Left renal pelvis (tissue), 4 donors: ENCODE data around the gene GANAB. TPM values are rescaled to one million over a fixed set of nuclear protein-coding genes. Genes with fewer than 3 reads are reported as not detected.
"Not testable (repeated sequence)": the region's sequence is repeated elsewhere in the genome, so short reads cannot be mapped to it uniquely, and the experiment has no call there.

Experiments
- DNase-seq, 4 donors: peaks; one replicate each; pipeline ENCODE4 v3.0.0-alpha.2; 2013; ENCODE audit warnings: low read depth in 4 of 4, low spot score in 3 of 4
- polyA plus RNA-seq, 4 donors: library from polyadenylated mRNA; unstranded; fragments of 120-200 nt; gene quantifications; one replicate each; pipeline ENCODE4 v1.2.1, GENCODE V29; 2013; ENCODE audit not compliant: insufficient read length in 4 of 4

GANAB gene
- polyA plus RNA-seq: 100 to 1,000 TPM; 363 to 404 (median 379) TPM

DNA sequence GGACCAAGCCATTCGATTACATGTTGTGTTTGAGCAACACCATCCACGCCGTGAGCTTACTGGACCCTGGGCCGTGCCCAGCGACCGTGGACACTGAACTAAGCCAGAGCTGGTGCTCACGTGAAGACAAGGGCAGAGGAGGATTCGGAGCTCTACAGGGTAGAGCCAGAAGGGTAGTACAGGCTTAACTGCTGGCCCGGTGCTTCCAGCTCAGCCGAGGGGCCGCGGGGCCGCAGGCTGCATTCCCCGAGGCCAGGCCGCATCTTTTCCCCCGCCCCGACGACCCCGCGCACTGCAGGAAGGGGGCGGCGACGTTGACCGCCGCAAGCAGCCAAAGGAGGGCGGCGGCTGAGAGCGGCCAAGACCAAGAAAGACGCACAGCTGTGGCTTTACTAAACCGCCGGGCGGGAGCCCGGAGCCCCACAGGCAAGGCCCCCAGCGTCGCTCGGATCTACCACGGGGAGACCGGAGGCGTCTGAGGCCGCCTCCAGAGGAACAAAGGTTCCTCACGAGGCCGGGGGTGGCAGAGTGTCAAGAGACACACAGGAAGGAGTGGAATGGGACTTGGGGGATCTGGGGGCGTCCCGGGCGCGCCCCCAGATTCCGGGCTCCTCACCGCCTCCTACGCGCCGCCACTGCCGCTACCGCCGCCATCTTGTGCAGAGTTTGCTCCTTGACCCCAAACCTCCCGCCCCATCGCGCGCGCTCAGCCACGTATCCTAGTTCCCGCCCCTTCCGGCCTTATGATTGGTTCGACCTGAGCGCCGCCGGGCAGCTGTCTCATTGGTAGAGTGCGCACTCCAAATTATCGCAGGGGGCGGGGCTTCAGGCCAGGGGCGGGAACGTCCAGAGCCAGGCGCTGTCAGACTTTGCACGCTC lies at the start of gene GANAB:
Gene GANAB, minus strand, starts transcription at position 668 of the 879 bp plus-strand sequence. Its CDS starts 14 bp downstream, at position 654.
- peak; percentile 89 to 97 (median 96) for DNase-seq

DNA sequence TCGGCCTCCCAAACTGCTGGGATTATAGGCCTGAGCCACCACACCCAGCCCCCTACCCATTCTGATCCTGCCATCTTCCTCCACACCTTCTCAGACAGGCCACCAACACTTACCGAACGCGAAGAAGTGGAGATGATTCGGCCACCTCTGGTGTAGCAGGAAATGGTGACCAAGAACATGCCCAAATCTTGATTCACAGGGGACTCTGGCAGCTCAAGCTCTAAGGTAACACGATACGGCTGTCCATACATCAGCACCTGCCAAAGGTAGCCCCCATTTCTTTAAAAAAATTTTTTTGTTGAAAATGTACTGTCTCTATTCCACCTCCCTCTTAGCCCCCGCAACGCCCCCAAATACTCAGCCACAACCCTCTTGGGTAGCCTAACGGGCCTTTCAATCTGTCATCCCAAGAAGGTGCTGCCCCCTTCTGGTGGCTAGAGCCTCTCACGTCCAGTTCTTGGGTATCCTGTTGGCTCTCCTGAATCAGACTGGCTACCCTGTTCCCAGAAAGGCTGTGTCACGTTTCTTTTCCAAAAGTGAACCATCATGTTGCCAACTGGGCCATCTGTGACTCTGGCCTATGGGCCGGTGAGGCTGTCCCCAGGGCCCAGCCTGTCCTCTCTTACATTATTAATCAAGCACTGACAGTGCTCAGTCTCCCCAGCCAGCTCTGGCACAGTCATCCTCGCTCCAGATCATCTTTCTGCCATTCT lies 48.2 kb upstream of the GANAB start:
- no peak for DNase-seq

DNA sequence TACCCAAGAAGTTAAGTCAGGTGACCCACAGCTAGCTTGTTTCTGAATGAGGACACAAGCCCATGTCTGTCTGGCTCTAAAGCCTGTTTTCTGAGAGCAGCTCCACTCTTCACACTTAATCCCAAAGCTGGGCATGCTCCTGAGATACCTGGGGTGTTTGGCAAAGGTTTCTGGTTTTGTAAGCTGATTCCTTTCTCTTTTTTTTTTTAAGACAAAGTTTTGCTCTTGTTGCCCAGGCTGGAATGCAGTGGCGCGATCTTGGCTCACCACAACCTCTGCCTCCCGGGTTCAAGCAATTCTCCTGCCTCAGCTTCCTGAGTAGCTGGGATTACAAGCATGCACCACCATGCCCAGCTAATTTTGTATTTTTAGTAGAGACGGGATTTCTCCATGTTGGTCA lies 47.2 kb upstream of the GANAB start:
- DNase-seq: not testable (repeated sequence)

DNA sequence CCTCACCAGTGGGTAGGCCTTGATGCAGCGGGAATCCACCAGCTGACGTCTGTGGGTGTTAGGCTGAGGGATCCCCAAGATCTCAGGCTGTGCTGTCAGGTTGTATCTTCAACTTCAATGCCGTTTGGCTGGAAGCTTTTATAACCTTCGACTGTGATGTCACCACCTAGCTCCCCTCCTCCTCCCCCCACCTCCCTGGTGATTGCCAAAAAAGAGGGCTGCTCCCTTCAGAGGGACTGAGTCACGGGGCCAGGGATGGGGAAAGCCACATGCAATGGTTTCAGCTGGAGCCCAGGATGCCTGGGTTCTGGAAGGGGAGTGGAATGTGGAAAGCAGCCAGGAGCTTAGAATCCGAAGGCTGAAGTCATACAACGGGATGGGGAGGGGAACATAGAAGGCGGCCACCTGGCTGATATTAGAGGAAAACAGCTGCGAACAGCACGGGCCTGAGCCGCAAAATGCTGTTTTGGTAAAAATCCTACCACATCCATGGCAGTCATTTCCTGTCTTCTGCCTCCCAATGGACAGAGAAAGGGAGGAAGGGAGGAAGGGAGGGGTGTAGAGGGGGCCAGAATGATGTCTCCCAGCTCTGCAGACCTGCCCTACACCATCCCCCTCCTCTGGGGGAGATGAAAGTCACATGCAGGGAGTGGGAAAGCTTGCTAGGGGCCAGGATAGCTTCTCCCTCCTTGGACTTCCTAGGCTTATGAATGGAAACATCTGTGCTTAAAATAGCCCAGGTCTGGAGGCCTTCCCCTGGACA lies 43.2 kb upstream of the GANAB start, which contains the start of gene LRRN4CL:
Gene LRRN4CL, minus strand, starts transcription at position 110 of the 763 bp plus-strand sequence. CDS start 1,022 bp downstream, outside the sequence.
- DNase-seq: no peak

DNA sequence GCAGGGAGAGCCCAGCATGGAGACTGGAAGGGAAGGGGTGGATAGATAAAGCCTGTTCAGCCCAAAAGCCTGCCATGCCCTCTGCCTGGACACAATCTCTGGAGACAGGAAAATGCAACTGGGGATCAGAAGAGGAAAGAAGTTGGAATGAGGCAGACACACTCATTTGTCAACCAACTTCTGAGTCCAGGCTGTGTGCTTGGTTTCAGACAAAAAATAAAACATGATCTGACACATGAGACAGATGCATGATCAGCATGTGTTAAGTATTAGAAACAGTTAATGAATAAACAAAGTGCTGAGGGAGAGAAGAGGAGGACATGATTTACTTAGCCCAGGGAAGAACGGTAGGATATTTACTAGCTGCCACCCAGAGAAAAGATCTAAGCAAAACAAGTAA lies 42.1 kb upstream of the GANAB start:
- DNase-seq: no peak

DNA sequence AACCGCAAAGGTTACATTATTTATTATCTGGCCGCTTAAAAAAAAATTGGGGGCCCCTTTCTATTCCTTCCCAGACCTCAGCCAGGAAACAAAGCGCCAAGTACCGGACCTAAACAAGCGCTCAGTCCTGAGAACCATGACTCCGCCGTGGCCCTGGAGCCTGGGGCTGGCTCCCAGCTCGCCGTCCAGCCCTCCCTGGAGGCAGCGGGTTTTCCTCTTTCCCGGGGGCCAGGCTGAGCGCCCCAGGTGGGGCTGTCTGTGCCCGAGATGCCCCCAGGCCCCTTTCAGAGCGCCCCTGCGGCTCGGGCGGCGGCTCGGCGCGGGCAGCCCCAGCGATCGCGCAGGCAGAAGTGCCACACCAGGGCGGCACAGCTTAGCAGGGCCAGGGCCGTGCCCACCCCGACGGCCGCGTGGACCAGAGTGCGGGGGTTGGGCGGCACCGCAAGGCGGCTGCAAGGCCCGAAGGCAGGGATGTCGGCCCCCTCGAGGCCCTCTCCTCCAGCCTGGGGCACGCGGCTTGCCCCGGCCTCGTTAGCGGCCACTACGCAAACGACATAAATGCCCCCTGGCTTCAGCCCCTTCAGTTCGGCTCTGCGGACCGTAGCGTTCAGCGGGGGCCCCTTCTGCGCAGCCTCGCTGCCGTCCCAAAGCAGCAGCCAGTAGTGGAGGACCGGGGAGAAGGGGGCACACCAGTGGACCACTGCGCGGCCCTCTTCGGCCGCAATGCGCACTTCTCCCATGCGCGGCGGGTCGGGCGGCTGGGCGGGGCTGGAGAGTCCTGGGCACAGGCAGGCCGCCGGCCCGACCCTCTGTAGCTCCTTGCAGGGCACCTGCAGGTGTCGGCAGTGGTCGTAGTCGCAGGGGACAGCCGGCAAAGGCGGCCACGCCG lies 41.3 kb upstream of the GANAB start:
- no peak for DNase-seq

DNA sequence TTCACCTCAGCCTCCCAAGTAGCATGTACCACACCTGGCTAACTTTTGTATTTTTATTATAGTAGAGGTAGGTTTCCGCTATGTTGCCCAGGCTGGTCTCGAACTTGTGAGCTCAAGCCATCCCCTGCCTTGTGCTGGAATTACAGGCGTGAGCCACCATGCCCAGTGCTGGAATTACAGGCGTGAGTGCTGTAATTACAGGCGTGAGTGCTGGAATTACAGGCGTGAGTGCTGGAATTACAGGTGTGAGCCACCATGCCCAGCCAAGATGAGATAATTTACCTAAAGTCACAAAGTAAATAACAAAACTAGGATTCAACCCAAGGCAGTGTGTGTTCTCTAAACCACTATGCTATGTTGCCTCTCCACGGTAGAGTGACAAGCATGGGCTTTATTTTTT lies 36.1 kb upstream of the GANAB start:
- DNase-seq: no peak

DNA sequence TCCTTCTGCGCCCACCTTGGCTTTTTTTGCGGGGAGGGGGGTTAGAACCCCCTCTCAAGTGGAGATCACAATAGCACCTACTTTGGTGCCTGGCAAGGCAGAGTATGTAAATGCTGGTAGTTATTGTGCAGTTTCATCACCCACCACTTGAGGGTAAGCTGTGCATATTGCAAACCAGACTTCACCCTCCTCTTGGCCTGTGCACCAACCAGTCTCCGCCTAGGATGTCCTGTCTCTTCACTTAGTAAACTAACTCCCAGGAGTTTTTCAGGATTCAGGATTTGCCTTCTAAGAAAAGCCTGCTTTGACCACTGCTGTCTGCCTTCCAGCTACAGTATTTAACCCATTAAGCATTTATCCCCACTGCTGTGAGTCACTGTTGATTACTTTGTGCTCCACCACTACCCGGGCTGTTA lies 34.4 kb upstream of the GANAB start:
- DNase-seq: no peak

DNA sequence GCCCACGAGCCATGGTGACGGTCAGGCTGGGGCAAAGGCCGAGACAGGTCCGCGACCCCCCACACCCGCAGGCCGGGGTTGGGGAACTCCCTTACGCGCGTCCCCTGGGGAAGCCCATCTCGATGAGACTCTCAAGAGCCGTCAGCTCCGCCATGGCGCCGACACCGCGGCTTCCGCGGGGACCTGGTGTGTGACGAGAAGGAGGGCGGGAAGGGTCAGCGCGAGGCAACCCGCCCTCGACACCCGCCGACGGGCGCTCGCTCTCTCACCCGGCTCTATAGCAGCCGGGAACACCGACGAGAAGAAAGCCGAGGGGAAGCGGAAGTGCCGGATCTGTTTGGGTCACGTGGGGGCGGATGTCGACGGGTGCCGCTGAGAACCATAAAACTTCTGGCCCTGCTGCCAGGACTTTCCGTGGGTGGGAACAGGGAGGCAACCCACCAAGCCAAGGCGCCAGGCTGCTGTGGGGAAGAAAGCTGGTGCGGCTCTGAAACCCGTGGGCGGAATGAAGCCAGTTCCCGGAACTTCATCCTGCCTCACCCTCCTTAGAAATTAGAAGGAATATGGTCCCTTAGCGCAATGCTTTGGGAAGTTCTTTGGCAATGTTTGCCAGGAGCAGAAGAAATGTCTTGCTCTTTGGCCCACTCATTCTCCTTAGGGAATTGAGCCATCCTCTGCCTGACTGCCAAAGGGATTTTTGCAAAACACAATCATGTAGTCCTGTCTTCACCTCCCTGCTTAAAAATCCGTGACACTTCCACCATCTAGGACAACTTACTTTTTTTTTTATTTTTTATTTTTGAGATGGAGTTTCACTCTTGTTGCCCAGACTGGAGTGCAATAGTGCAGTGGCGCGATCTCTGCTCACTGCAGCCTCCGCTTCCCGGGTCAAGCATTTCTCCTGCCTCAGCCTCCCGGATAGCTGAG lies 32.6 kb upstream of the GANAB start, which contains the start of gene UBXN1:
Gene UBXN1, minus strand, starts transcription at position 304 of the 927 bp plus-strand sequence. Its CDS starts 150 bp downstream, at position 154.
- peak in 3 of 4 donors; percentile 71 to 73 (median 72) for DNase-seq

DNA sequence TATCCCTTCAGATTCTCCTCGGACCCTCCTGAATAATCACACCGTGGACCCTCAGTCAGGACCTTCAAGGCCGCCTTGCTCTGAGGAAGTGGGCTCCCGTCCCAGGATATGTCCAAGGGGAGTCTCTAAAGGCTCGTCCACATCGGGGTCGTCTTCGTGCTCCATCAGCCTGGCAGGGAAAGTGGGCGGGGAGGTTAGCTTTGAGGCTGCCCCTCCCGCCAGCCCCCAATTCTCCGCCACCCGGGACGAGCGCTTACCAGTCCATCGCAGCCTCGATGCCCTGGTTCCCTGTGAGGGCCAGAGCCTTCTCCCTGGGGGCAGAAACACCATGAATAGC lies 32.0 kb upstream of the GANAB start:
- DNase-seq: no peak

DNA sequence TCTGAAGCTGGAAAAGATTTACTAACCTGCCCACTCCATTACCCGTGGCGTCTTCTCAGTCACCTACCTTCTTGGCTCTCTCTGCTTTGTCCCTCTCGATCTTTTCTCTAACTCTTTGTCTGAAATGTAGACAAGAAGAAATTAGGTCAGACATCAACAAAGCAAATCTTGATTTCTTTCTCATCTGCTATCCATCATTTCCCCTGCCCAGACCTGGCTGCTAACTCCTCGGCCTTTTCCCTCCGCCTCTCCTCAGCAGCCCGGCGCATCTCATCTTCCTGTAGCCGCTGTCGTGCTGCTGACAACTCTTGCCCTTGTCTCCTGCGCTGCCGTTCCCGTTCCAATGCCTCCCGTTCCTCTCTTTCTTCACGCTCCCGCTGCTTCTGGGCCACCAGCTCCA lies 31.3 kb upstream of the GANAB start:
- DNase-seq: no peak

DNA sequence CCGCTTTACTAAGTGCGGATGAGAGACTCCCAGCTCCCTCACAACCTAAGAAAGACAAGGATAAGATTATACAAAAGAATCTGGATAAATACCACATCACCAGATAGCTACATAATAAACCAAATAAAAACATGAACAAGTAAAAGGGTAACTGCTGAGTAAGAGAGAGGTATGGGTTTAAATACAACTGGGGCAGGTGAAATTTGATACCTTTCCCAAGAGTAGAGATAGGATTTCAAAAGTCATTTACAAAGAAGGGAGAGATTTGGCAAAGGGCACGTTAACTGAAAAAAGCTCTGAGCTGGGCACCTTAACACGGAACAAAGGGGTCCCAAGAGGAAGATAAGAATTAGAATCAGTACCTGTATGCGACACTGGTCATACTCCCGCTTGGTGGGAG lies 30.7 kb upstream of the GANAB start:
- DNase-seq: no peak

DNA sequence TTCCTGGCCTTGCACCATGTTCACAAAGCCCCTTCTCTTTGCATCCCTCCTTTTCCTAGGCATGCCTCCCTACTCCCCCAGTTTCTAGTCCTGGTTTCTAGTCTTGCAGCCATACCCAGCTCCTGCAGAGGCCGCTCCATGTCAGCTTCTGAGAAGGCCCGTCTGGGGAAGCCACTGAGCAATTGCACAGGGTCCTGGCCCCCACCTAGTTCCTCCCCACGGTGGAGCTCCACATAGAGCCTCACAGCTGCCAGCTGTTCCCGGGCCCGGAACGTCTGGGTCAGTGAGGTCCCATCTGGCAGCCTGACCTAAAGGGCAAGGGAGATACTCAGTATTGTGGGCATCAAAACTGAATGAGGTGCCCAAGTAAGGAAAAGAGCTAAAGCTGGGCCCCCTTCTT lies 30.3 kb upstream of the GANAB start:
- no peak for DNase-seq

DNA sequence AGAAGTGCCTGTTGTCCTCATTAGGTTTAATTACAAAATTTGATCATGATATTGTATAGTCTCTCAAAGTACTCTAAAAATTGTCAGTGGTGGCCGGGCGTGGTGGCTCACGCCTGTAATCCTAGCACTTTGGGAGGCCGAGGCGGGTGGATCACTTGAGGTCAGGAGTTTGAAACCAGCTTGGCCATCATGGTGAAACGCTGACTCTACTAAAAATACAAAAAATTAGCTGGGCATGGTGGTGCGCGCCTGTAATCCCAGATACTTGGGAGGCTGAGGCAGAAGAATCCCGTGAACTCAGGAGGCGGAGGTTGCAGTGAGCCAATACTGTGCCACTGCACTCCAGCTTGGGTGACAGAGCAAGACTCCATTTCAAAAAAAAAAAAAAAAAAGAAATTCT lies 29.0 kb upstream of the GANAB start:
- DNase-seq: not testable (repeated sequence)

DNA sequence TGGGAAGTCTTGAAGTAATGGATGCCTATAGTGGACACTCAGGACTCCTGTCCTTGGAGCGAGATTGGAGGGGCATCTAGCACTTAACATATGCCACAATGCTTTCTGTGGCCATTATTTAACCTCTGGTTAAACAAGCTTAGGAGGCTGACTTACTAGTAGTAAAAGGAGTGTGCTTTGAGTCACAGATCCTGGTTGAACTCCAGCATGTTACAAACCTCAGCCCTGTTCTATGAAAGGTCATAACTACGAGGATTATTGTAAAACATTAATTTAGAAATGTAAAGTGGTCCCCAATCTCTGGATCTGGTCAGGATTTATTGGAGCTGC lies 26.7 kb upstream of the GANAB start:
- DNase-seq: no peak

DNA sequence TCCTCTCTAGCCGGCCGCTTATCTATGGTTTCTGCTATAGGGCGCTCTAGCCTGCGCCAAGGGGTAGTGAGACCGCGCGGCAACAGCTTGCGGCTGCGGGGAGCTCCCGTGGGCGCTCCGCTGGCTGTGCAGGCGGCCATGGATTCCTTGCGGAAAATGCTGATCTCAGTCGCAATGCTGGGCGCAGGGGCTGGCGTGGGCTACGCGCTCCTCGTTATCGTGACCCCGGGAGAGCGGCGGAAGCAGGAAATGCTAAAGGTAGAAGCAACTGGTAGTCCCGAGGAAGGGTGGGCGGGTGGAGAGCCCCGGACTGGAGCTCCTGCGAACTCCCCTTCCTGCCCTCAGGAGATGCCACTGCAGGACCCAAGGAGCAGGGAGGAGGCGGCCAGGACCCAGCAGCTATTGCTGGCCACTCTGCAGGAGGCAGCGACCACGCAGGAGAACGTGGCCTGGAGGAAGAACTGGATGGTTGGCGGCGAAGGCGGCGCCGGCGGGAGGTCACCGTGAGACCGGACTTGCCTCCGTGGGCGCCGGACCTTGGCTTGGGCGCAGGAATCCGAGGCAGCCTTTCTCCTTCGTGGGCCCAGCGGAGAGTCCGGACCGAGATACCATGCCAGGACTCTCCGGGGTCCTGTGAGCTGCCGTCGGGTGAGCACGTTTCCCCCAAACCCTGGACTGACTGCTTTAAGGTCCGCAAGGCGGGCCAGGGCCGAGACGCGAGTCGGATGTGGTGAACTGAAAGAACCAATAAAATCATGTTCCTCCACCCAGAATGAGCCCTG lies 25.4 kb upstream of the GANAB start, which contains the start of the genes LBHD1 and UQCC3:
Gene LBHD1, minus strand, starts transcription at position 660 of the 782 bp plus-strand sequence. CDS start 2,236 bp downstream, outside the sequence.
Gene UQCC3, plus strand, starts transcription at position 66 of the 782 bp plus-strand sequence. Its CDS starts 73 bp downstream, at position 139.
- peak in 1 of 4 donors; percentile 75 for DNase-seq

DNA sequence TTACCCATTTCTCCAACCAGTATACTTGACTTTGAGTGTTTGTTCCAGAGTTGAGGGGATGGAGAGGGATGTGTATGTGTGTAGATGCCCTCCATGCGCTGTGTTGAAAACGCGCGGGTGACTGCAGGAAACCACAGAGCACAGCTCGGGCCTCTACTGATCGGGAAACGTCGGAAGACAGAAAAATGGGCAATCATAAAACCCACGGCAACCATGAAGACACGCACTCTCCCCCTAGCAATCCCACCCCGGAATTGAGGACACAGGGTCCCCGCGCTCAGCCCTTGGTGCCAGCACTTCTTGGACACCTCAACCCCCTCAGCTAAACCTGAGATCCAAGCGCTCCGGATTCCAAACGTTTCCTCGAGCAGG lies 24.8 kb upstream of the GANAB start:
- DNase-seq: no peak
